Psoas muscle (tissue), 8 donors: ENCODE measurements around the gene HDDC3. TPM values are rescaled to one million over a fixed set of nuclear protein-coding genes. Genes with fewer than 3 reads are reported as not detected.

Experiments
- ATAC-seq, 4 donors: fragments of 200-7000 bp; cut with Tn5 transposase; one replicate each; pipeline ENCODE4 v1.9.1; 2020; ENCODE audit warnings: moderate library complexity in 3 of 4, mild to moderate bottlenecking in 2 of 4
- DNase-seq, 2 donors: peaks; one replicate each; pipeline ENCODE4 v3.0.0-alpha.2; 2020
- H3K27ac ChIP-seq: fragments of 200-600 bp; one replicate; pipeline ENCODE4 v1.8.0; 2022
- H3K27me3 ChIP-seq, 3 donors: fragments of 200-600 bp in 1 of 3; one replicate each; pipeline versions ENCODE4 v1.6.1 to v1.8.0; 2013 to 2022; ENCODE audit warnings: low read length in 2 of 3, mild to moderate bottlenecking in 2 of 3, moderate library complexity in 1 of 3; ENCODE audit not compliant: insufficient read depth in 3 of 3
- H3K36me3 ChIP-seq, 2 donors: fragments of 200-600 bp in 1 of 2; one replicate each; pipeline versions ENCODE4 v1.6.1 to v1.8.0; 2013 to 2022; ENCODE audit warnings: low read depth in 1 of 2, mild to moderate bottlenecking in 1 of 2, moderate library complexity in 1 of 2; ENCODE audit not compliant: insufficient read depth in 1 of 2
- H3K4me1 ChIP-seq: fragments of 200-600 bp; one replicate; pipeline ENCODE4 v1.8.0; 2022
- H3K4me3 ChIP-seq: fragments of 200-600 bp; one replicate; pipeline ENCODE4 v1.8.0; 2022; ENCODE audit warnings: mild to moderate bottlenecking
- H3K9me3 ChIP-seq: fragments of 200-600 bp; one replicate; pipeline ENCODE4 v1.8.0; 2022
- CTCF ChIP-seq: fragments of 200-600 bp; IDR thresholded peaks from one replicate; pipeline ENCODE4 v1.8.0; 2022; ENCODE audit warnings: antibody characterized with exemption
- WGBS, 3 donors: extraction: QIAGEN DNeasy Blood & Tissue Kit; methylation state at CpG; one replicate each; pipeline versions ENCODE4 v1.1.6 to v1.1.7; 2013; 5-methylcytosine and 5-hydroxymethylcytosine counted together
- intact Hi-C, 2 donors: fragments of 100-400 bp; cut with DNase I; formaldehyde crosslinking; loops; one replicate each; pipeline versions ENCODE4 v1.11.0 to v1.14.2; 2022
- polyA plus RNA-seq, 3 donors: library from polyadenylated mRNA; stranded (reverse); fragments of 200-250 nt; gene quantifications; one replicate each; pipeline ENCODE4 v1.2.3, GENCODE V29; 2013
- total RNA-seq, 4 donors: library from RNA; stranded (reverse); fragmentation: NEBNext Ultra II Directional in 2 of 4; extraction: Animal tissue kit (Norgen Biotek cat#: 25700) in 2 of 4; gene quantifications; one replicate each; pipeline versions ENCODE4 v1.2.1 to v1.2.4, GENCODE V29; 2021 to 2023
- donor health status: healthy with polysubstance abuse.
- donor health status: DM: no; HTN: no; CAD: no; lungs with moderate emphysema.
- donor health status: Bipolar disorder and iron deficiency.
- donor health status: healthy.
- donor health status: DM: yes; HTN: yes; CAD: no.
- donor health status: DM: no; HTN: no; CAD: no.
- donor health status: DM: no; HTN: no; CAD: no.
- donor health status: DM: yes; HTN: yes; CAD: no.

The HDDC3 gene
- total and polyA plus RNA-seq, 7 donors, result 7.2 to 25.5 (median 13.2) TPM

- no peak for TF ChIP-seq CTCF
- no peak for ATAC-seq
- peaks cover 23% of the 10 kb centered on the region for H3K4me1 ChIP-seq
- peak overlapping the region; percentile 87 for H3K27ac ChIP-seq
- 91 to 96% (median 92%) methylated on average over 12 of the region's 12 CpGs for WGBS, 3 donors
- intact Hi-C loops, result no loop called here
- peak in 1 of 2 donors; percentile 39 for DNase-seq
- H3K36me3 ChIP-seq, result peaks cover 13 to 97% of the 10 kb centered on the region in 2 donors
- no peaks in the 10 kb centered on the region for H3K9me3 ChIP-seq
- no peak overlapping the region for H3K4me3 ChIP-seq
- H3K27me3 ChIP-seq, result no peaks in the 10 kb centered on the region
Observed at GRCh38 chr15:90917569-90917968, 14.8 kb downstream of the HDDC3 start.

- H3K36me3 ChIP-seq, result peaks cover 14 to 99% of the 10 kb centered on the region in 2 donors
- intact Hi-C loops, result no loop called here
- ATAC-seq, result peak in 1 of 4 donors; percentile 13
- H3K4me3 ChIP-seq, result peak overlapping the region; percentile 36
- no peak for TF ChIP-seq CTCF
- H3K9me3 ChIP-seq, result no peaks in the 10 kb centered on the region
- 80 to 89% (median 86%) methylated on average over 11 of the region's 11 CpGs for WGBS, 3 donors
- peak overlapping the region; percentile 87 for H3K27ac ChIP-seq
- H3K4me1 ChIP-seq, result peaks cover 23% of the 10 kb centered on the region
- DNase-seq, result no peak
- H3K27me3 ChIP-seq, result no peaks in the 10 kb centered on the region
Observed at GRCh38 chr15:90916461-90916860, 15.9 kb downstream of the HDDC3 start.

- DNase-seq (peak; percentile 61 to 87), ATAC-seq (peak; percentile 77 to 89 (median 84))
- Histone ChIP-seq H3K4me1 (peaks cover 23% of the 10 kb centered on the region), H3K36me3 (peaks cover 14 to 99% of the 10 kb centered on the region in 2 donors), H3K4me3 (peak overlapping the region; percentile 36), H3K9me3 (no peaks in the 10 kb centered on the region), H3K27ac (peak overlapping the region; percentile 87), H3K27me3 (no peaks in the 10 kb centered on the region)
- intact Hi-C loops, result no loop called here
- 40 to 49% (median 46%) methylated on average over 23 to 25 of the region's 25 CpGs for WGBS, 3 donors
- TF ChIP-seq CTCF, result no peak
Observed at GRCh38 chr15:90915808-90916440, 16.4 kb downstream of the HDDC3 start.

GRCh38 chr15:90915216-90915807 lies 17.0 kb downstream of the HDDC3 start:
- no peaks in the 10 kb centered on the region for H3K27me3 ChIP-seq
- no peaks in the 10 kb centered on the region for H3K9me3 ChIP-seq
- peak in 1 of 2 donors; percentile 52 for DNase-seq
- H3K4me1 ChIP-seq, result peaks cover 23% of the 10 kb centered on the region
- TF ChIP-seq CTCF, result no peak
- H3K27ac ChIP-seq, result peak overlapping the region; percentile 87
- peak overlapping the region; percentile 36 for H3K4me3 ChIP-seq
- intact Hi-C loops, result no loop called here
- ATAC-seq, result peak; percentile 40 to 82 (median 66)
- peaks cover 14 to 99% of the 10 kb centered on the region in 2 donors for H3K36me3 ChIP-seq
- WGBS, 3 donors, result 45 to 59% (median 46%) methylated on average over 7 of the region's 7 CpGs
